ENCODE measurements around the gene ZNF782.
"Not testable (repeated sequence)": the region's sequence is repeated elsewhere in the genome, so short reads cannot be mapped to it uniquely, and the experiment has no call there.

The ZNF782 gene

DNA sequence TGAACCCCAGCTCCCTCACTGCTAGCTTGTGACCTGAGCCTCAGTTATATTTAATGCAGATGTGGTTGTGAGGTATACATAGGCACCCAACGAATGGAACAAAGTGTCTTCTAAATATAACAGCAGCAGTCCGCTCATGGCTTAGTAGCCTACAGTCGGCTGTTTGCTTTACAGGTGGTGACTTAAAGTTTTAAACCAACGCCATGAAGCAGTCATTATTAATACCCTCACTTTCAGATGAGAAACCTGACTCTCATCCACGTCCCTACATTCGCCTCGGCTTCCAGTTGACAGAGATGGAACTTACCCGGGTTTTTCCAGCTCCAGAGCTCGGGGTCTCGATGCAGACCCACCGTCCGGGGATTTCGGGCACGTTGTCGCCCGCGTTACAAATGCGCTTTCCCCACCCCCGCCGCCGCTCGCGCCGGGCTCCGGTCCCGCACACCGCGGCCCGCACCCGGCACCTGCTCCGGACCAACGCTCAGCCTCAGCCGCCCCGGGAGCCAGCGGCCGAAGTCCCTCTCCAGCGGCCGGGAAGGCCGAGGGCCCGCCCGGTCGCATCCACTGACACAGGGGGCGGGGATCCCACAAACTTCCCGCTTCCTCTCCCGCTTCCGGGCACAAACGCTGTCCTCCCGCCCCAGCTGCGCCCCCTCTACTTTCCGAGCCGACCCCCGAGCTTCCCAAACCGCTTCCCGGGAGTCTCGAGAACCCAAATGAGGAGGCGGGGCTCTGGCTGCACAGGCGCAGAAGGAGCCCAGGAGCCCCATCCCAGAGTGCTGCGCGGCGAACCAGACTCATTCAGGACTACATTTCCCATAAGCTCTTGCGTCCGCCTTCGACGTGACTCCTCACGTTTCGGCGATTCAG is at the start of gene ZNF782:
ZNF782 (minus strand) TSS at position 734 of the 870 bp plus-strand sequence. CDS start 2,553 bp downstream, outside the sequence.
- DNase-seq (ENCODE audit: low read depth): peak; percentile 80

DNA sequence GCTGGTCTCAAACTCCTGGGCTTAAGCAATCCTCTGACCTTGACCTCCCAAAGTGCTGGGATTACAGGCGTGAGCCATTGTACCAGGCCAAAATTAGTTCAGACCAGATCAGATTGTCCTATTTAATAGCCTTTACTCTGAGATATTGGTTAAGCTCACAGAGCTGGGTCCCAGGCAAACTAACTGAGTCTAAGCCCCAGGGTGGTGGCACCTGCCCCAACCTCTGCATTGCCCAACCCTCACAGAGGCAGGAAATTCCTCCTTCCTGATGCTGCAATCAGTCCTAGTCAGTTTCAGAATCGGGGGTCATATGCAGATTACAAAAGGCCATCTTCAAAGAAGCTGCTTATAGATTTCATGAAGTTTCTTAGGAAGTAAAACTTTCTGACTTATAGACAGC is 45.7 kb upstream of the ZNF782 start:
- not testable (repeated sequence) for DNase-seq (ENCODE audit: low read depth)

- no peak for DNase-seq (ENCODE audit: low read depth)
These were observed 37.8 kb upstream of the ZNF782 start for GRCh38 chr9:96892131-96892530.

- DNase-seq (ENCODE audit: low read depth): no peak
These were observed 34.3 kb upstream of the ZNF782 start for GRCh38 chr9:96888591-96888990.

DNA sequence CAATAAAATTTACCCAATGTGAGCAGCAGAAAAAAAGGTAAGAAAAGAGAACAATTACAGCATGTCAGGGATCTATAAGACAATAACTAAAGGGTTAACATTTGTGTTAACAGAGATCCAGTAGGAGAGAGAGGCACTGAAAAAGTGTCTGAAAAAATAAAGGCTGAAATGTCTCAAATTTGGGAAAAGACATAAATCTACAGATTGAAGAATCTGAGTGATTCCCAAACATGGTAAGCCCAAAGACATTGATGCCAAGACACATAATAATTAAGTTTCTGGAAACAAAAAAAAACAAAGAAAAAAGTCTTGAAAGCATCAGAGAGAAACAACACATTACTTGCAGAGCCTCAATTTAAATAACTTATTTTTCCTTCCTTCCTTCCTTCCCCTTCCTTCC is 31.1 kb upstream of the ZNF782 start:
- DNase-seq (ENCODE audit: low read depth): no peak

DNA sequence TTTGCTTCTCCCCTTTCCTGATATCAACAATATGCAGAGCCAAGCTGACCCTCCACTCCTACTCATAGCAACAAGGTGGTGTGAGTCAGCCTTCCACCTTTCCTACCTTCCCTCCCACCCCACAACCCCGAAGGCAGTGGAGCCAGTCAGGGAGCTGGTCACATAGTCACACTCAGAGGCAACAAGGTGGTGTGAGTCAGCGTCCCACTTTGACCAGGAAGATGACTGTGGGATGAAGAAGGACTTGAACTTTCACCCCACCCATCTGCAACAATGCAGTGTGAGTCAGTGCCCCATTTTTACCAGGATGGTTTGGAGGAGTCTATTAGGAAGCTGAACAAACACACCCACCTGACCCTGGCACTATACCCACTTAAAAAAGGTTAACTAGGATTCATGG is 30.1 kb upstream of the ZNF782 start:
- no peak for DNase-seq (ENCODE audit: low read depth)

- DNase-seq (ENCODE audit: low read depth): no peak
These were observed 29.6 kb upstream of the ZNF782 start for GRCh38 chr9:96883922-96884321.

- DNase-seq (ENCODE audit: low read depth): no peak
These were observed 23.0 kb upstream of the ZNF782 start for GRCh38 chr9:96877269-96877668.

- DNase-seq (ENCODE audit: low read depth): peak; percentile 6
These were observed 21.3 kb upstream of the ZNF782 start for GRCh38 chr9:96875461-96876142.

DNA sequence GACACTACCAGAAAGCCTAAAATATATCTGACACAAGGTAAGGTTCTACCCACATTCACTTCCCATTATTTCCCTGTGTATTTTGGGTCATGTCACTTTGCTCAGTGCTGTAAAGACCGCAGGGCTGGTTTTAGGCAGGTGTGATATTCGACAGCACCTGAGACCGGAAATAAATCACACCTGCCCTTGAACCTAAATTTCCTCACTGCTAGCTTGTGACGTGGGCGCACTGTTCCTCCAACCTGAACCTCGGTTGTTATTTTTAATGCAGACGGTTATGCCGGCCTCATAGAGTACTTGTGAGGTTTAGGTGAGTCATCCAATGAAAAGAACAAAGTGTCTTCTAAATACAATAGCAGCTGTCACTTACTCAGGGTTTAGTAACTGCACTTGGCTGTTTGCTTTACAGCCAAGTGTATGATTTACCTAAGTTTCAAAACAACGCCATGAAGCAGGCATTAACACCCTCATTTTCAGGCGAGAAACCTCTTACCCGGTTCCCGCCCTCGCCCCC is 20.7 kb upstream of the ZNF782 start:
- no peak for DNase-seq (ENCODE audit: low read depth)

DNA sequence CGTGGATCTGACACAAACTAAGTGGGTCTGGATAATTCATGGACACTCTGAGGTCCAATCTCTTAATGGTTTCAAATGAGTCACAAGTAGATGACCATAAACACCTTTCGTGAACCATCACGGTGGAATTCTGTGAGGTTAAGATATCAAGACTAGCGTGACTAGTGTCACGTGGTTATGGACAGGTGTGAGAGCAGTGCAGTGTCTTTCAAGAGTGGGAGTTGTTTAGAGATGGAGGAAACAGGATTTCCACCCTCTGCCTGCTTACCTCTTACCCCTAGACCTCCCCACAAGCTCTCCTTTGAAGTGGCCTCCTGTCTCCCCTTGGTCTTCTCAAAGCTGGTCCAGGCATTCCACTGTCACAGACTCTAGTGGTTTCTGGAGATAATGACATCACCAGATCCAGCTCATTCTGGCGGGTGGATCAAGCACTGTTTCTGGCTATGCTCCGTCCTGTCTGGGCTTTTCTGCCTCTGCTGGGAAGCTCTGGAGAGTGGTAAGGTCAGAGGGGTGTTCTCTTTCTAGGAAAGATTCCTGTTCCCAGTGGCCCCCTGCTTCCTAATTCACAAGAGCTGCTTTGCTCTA is 20.0 kb upstream of the ZNF782 start:
- no peak for DNase-seq (ENCODE audit: low read depth)

GRCh38 chr9:96871176-96871575 is 16.9 kb upstream of the ZNF782 start:
- DNase-seq (ENCODE audit: low read depth): no peak

DNA sequence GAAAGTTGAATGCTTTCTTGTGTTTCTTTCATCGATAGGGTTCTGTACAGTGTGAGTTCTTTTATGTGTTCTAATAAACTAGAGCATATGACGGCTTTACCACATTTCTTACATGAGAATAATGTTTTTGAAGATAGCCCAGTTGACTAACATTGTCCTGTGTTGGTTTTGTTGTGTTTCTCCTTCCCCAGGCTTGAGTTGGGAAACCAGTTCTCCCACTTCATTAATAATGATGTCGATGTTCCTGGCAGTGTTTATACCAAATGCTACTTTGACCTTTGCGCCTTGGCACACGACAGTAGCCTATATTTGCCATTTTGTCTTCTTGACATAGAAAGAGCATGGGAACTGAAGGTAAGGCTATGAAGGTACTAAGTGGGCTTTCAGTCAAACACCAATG is 14.4 kb upstream of the ZNF782 start:
- no peak for DNase-seq (ENCODE audit: low read depth)

DNA sequence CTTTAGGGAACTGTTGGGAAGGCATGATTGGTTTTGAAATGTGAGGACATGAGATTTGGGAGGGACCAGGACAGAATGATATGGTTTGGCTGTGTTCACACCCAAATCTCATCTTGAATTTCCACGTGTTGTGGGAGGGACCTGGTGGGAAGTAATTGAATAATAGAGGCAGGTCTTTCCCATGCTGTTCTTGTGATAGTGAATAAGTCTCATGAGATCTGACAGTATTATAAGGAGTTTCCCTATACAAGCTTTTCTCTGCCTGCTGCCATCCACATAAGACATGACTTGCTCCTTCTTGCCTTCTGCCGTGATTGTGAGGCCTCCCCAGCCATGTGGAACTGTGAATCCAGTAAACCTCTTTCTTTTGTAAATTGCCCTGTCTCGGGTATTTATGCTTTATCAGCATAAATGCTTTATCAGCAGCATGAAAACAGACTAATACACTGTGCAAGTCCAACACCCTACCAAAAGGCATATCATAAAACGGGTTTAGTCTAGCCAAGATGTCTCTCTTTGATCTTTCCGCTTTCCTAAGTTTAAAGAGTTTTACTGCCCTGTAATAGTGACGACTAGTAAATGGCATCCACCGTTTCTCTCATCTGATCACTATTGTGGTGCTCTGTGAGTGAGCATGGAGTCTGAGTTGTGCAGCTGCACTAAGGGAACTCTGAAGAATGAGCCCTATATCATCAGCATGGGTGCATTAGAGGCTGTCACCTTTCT is 12.9 kb upstream of the ZNF782 start:
- no peak for DNase-seq (ENCODE audit: low read depth)

DNA sequence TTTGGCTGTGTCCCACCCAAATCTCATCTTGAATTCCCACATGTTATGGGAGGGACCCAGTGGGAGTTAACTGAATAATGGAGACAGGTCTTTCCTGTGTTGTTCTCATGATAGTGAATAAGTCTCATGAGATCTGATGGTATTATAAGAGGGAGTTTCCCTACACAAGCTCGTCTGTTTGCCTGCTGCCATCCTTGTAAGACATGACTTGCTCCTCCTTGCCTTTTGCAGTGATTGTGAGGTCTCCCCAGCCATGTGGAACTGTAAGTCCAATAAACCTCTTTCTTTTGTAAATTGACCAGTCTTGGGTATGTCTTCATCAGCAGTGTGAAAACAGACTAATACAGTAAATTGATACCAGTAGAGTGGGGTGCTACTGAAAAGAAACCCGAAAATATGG is 10.9 kb upstream of the ZNF782 start:
- DNase-seq (ENCODE audit: low read depth): not testable (repeated sequence)

DNA sequence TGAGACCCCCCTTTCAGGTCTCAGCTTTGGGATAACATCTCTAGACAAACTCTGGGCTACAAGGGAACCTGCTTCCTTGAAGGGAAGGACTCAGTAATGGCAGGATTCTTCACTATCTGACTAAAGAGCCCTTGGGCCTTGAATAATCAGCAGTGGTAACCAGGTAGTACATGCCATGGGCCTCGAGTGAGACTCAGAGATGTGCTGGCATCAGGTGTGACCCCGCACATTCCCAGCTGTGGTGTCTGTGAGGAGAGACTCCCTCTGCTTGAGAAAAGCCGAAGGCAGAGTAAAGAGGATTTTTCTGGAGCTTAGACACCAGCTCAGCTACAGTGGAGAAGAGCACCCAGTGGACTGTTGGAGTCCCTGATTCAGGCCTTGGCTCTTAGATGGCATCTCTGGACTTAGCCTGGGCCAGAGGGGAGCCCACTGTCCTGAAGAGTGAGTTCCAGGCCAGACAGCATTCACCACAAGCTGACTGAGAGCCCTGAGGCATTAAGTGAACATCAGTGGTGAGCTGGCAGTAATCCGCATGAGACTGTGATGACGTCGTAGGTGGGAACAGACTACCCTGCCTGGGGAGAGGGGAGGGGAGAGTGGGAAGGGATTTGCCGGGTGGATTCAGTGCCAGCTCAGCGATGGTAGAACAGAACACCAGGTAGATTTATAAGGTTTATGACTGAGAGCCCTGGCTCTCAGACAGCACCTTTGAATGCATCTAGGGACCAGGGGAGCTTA is 5.3 kb upstream of the ZNF782 start:
- DNase-seq (ENCODE audit: low read depth): no peak

DNA sequence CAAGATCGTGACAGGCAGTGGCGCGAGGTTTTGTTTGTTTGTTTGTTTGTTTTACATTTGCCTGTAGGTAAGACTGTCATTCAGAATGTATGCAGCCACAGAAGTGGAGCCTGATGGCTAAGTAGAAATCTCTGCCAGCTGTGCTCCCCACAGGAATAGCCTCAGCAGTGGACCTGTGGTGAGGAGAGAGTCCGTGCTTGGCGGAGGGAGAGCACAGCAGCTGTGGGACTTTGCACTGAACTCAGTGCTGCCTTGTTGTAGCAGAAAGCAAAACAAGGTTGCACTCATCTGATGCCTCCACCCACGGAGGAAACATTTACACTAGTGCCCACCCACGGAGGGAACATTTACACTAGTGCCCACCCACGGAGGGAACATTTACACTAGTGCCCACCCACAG is 4.4 kb upstream of the ZNF782 start:
- no peak for DNase-seq (ENCODE audit: low read depth)

- DNase-seq (ENCODE audit: low read depth): no peak
These were observed 3.8 kb upstream of the ZNF782 start for GRCh38 chr9:96858018-96858573.

DNA sequence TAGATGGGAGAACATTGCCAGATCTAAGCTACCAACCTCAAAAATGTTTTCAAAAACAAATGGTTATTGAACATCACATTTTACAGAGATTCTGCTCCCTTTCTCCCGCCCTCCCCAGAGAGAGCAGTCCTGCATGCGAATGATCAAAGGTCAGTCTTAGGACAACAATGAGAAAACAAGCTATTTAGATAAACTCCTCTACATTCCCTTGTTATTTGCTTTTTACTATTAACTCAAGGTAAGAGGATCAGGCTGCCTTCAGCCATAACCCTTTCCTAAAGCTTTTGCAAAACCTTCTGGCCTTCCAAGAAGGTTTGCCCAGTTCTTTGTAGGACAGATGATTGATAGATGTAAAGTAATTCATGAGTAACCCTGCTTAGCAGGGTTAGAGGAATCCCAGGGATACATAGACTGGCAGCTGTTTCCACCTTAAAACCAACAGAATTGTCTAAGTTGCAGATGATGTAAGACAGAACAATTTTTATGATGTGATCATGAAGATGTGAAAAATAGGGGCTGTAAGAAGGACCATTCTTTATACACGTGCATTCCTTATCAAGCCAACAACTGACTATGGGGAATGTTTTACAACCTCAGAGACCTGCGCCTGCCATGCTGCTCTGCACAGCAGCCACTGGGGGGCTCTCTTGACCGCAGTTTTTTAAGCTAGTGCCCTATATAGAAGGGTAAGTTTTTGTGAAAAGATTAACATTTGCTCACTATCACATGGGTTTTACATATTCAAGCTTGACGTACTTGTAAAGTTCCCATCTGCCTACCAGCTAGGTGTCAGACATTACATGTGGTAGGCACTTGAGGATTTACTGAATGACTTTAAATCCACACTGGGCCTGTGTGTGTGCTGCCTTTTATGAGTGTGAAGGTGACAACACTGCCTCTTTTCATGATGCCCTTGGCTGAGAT is 2.3 kb upstream of the ZNF782 start:
- peak; percentile 61 for DNase-seq (ENCODE audit: low read depth)
